ENCODE data around the gene PRKAR2B.
A peak's percentile ranks its signal among the peaks of the same experiment; 100 is the strongest.
"Not testable (repeated sequence)": the region's sequence is repeated elsewhere in the genome, so short reads cannot be mapped to it uniquely, and the experiment has no call there.

Gene PRKAR2B

DNA sequence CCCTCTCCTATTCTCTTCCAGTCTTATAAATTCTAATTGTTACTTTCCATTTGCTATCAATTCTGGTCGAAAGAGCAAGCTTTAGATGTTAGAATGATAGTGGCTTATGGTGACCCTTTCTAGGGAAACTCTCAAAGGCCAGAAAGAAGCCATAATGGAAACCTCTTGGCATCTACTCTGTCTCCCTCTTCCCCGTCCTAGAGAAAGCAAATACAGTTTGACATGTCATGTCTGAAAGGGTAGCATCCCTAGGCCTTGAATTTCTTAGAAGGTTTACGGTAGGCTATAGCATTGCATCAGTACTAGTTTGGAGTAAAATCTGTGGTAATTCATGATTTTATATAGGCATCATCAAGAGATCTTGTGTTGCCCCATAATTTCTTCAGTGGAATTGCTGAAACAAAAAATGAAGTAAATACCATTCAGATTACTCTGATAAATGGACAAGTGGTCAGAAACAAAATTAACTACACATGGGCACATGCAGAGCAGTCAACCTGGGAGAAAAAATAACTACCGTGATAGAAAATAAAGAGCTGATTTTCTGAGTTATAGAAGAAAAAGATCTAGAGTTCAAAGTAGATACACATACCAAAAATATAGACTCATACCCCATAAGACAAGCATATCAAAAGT, 4.4 kb downstream of the PRKAR2B start:
- DNase-seq (ENCODE audit: low read depth), result no peak

DNA sequence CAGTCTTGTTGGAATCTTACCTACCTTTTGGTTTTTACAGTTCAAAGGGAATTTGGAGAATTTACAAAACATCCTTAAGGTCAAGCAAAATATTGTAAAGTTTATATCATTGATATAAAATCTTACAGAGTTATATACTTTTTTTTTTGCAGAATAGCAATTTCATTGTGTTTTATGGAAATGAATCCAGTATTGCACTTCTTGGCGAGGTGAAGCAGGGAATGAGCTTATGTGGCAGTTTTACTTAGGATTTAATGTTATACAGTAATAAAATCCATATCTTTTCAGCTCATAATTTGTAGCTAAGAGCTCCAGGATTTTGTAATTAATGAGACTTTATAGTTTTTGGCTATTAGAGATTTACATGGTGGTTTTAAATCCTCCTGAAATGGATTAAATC, 5.0 kb downstream of the PRKAR2B start:
- DNase-seq (ENCODE audit: low read depth), result no peak

DNA sequence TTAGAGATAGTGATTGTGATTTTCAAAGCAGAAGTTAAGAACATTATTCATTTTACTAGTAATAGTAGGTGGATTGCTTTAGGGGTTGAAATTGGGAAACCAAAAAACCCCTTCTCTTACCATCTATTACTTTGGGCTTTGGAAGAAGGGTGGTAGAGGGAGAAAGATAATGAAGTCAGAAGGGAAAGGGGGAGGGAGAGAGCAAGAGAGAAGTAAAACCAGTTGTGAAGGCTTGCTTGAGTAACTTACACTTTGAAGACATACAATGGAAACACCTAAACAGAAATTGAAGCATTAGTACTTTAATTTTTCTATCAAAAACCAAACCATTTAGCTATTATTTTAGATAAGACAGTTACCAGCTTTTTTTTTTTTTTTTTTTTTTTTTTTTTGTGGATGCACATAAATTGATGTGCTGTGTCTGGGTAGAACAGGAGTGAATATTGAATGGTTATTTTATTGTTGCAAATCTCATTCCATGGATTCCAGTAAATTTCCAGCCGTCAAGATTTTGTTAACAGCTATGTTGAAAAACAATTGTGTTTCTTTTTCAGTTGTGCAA, 5.5 kb downstream of the PRKAR2B start:
- no peak for DNase-seq (ENCODE audit: low read depth)

DNA sequence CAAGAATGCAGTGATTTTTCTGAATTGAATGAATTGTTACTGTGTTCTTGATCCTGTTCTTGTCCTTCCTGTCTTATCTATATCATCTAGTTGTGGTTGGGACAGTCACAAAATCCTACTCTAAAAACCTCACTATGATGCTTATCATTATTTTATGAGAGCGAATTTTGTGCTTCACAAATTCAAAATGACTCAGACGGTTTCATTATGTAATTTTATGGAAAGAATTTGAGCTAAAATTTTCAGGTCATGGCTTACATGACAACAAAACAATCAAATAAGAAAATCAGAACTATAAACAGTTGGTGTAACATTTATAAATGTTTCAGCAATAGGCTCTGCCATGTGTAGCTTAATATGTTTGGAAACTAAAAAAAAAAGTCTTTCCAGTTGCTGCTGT, 6.9 kb downstream of the PRKAR2B start:
- DNase-seq (ENCODE audit: low read depth), result peak; percentile 30

DNA sequence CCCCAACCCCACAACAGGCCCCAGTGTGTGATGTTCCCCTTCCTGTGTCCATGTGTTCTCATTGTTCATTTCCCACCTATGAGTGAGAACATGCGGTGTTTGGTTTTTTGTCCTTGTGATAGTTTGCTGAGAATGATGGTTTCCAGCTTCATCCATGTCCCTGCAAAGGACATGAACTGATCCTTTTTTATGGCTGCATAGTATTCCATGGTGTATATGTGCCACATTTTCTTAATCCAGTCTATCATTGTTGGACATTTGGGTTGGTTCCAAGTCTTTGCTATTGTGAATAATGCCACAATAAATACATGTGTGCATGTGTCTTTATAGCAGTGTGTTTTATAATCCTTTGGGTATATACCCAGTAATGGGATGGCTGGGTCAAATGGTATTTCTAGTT, 10.5 kb downstream of the PRKAR2B start:
- DNase-seq (ENCODE audit: low read depth), result not testable (repeated sequence)

DNA sequence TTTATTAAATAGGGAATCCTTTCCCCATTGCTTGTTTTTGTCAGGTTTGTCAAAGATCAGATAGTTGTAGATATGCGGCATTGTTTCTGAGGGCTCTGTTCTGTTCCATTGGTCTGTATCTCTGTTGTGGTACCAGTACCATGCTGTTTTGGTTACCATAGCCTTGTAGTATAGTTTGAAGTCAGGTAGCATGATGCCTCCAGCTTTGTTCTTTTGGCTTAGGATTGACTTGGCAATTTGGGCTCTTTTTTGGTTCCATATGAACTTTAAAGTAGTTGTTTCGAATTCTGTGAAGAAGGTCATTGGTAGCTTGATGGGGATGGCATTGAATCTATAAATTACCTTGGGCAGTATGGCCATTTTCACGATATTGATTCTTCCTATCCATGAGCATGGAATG, 11.6 kb downstream of the PRKAR2B start:
- DNase-seq (ENCODE audit: low read depth), result not testable (repeated sequence)

DNA sequence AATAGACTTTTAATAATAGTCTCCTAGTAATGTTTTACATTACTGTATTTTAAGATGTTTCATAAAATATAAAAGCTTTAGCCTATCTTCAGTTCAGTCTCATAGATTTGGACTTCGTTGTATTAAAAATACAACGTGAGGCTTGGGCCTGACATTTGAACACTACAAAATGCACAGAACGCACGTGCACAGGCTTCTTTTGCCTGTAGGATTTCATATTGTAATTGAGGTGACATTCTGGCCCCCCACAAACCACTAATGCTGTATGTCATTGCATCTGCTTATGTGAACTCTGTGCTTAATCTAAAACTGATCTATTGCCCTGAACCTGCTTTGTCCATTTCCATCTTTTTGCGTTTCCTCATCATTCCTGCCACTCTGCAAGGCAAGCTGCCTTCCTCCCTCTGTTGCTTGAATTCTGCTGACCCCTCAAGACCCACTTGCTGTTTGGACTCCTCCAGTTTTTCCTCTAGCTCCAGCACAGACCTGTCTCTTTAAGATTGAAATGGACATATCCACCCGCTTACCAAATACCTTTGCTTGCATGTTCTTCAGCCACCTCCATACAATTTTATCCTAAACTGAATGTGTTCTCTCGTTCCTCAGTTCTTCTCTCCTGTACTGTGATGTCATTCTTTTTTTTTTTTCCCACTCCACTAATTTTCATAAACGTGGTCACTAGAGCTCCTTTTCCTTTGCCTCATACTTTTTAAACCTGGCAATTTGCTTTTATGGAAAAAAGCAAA, 12.4 kb downstream of the PRKAR2B start:
- DNase-seq (ENCODE audit: low read depth), result no peak

DNA sequence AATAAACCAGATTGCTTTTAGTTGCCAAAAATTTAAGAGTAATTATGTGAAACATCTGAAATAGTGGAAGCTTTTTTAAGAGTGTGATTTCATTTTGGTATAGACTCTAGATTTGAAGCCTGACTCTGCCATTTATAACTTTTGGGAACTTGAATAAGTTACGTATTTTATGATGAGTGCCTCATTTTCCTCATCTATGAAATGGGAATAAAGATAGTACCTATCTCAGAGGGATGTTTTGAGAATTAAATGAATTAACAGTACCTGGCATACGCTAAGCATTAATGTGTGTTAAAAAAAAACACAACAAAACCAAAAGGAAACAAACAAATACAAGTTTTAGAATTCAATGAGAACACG, 12.9 kb downstream of the PRKAR2B start:
- DNase-seq (ENCODE audit: low read depth), result no peak

DNA sequence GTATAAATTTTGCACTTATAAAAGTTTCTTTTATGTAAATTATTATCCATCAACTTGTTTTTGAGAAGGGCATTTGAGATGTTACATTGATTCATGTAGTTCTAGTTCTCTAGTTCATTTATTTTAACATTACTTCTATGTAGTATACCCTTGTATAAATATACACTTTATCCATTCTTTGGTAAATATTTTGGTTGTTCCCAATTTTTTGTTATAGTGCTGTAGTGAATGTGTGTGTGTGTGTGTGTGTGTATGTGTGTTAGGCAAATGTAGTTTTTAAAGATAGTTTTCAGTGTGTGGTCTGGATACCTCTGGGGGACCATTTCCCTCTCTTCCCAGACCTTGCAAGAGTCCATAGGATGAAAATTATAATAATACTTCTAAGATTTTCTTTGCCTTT, 15.0 kb downstream of the PRKAR2B start:
- DNase-seq (ENCODE audit: low read depth), result no peak

DNA sequence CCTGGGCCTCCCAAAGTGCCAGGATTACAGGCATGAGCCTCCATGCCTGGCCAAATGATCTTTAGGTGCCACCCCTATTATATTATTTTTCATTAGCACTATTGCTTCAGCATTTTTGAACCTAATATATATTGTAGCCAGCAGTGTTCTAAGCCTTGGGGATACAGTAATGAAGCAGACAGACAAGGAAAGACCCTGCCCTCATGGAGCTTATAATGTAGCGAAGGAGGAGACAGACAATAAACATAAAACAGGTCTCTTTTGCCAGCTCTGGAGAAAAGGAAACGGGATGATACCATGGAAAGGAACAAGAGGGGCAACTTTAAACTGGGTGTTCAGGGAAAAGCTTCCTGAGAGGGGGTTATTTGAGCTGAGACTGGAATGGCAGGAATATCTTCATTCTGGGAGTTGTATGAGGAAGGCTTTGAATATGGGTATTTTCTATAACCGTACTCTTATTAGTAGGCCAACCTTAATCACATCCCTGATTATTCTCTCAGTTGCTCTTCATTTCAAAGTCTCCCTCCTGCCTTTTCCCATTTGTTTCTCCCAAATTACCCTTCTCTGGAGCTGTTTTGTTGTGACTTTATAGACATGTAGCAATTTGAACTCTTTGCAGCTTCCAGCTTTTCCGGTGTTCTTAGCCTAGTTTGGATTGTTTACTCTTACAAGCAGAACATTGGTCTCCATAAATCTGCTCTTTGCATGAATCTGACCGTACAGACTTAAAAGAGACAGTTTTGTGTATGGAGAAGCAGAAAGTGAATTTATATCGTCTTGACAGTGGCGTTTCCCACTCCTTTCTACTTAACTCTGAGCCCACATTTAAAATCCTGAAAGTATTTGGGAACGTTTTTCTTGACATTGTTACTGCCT, 19.0 kb downstream of the PRKAR2B start:
- DNase-seq (ENCODE audit: low read depth), result no peak

DNA sequence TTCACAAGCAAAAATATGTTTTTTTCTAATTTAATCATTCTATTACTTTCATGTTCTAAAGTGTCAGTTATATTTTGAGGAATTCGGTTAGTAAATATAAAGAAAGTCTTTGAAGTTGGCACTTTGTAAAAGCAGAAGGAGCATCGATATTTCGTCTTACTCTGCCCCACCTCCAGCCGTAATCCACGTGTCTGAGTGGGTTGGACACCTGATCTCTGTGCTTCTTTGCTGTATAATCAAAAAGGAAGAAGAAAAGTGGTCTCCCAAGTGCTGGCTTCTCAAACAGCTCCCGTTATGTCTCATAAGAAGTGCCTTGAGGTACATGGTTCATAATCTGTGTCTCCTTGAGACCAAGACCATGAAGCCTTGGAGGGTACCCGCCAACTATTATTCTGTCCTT, 19.8 kb downstream of the PRKAR2B start:
- no peak for DNase-seq (ENCODE audit: low read depth)

DNA sequence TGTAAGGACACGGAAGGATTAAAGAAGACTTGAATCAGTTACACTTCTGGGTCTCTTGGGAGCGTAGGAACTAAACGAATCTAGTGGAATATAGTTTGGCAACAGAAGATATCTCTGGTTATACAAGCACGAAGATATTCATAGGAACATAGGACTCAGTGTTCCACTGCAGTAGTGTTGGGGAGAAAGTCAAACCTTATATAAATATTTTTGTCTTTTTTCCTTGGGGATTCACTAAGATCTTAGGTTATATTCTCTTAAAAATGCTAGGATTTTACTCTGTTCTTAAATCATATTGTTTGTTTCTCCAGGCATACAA, 21.4 kb downstream of the PRKAR2B start:
- no peak for DNase-seq (ENCODE audit: low read depth)

DNA sequence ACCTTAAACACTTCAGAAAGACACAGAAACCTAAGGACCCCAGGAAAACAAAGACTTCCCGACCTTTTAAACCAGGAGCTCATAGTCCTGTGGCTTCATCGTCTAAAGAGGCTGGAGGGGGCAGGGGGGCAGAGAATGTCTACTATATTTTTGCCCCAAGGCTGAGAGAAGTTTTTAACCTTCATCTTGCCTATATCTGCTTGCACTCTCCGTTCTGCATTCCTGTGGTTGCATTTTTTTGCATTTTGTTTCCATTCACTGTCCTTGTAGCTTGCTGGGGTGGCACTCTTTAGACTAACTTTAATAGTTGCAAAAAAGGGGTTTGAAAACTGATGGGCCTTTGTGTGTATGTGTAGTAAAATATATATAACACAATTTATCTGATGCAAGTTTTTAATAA, 23.7 kb downstream of the PRKAR2B start:
- no peak for DNase-seq (ENCODE audit: low read depth)

DNA sequence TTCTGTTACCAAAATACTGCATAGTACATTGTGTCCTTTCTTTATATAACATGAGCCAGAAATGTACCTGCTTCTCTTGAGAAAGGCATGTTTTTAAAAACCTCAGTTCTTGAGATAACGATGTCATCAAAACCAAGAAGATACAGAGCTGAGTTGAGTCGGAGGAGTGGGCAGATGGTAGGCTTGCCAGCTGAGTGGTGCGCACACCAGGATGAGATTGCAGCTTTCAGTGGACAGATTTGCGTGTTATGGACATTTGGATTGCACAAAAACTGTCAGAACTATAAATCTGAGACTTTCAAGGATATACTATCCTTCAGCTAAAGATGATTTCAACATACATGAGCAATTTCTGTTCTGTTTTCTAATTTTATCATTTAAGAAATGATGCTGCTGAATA, 25.0 kb downstream of the PRKAR2B start:
- DNase-seq (ENCODE audit: low read depth), result no peak

DNA sequence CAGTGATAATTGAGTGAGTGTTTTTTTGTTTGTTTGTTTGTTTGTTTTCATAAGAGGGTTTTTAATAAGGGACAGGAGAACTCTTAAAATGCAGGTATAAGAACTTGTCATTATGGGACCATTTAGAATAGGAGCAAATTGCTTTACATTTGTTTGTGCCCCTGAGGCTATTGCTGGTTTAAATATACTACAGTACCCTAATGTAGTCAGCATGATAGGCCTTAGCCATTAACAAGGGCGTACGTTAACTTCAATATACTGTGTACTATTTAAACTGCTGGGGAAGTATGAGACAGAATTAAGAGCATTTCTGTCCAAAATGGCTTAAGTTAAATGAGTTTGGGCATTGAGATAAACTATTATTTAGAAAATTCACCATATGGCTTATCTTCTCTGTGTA, 26.2 kb downstream of the PRKAR2B start:
- DNase-seq (ENCODE audit: low read depth), result no peak

DNA sequence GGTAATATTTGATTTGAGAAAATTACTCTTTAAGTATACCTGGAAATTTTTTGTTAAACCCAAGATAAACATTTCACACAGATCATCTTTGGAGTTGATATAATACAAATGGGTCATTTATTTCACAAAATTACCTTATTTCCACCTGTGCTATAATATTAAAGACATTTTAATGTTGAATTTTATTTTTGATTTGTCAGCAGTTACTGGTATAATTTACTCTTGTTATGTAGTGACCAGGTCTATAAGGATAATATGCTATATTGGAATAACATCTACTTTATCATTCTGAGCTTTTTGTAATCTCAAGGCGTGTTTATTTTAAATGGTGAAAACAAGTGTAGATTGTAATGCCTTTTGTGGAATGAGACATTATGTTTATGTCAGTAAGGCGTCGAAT, 26.6 kb downstream of the PRKAR2B start:
- DNase-seq (ENCODE audit: low read depth), result no peak

DNA sequence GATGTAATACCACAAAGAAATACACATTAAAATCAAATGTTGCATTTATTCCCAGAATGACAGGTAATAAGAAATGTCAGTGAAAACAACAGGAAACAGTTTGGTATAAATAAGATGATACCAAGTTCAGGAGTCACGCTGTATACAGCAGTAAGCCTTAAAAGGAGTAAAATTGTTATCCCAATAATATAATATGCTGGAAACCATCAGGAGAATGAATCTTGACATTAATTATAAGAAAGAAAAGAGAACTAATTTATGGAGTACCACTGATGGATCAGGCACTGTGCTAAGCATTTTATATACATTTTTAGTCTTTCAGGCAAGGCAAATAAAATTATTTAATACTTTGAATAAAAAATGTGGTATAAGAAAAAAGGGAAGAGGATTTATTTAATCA, 27.6 kb downstream of the PRKAR2B start:
- DNase-seq (ENCODE audit: low read depth), result no peak

DNA sequence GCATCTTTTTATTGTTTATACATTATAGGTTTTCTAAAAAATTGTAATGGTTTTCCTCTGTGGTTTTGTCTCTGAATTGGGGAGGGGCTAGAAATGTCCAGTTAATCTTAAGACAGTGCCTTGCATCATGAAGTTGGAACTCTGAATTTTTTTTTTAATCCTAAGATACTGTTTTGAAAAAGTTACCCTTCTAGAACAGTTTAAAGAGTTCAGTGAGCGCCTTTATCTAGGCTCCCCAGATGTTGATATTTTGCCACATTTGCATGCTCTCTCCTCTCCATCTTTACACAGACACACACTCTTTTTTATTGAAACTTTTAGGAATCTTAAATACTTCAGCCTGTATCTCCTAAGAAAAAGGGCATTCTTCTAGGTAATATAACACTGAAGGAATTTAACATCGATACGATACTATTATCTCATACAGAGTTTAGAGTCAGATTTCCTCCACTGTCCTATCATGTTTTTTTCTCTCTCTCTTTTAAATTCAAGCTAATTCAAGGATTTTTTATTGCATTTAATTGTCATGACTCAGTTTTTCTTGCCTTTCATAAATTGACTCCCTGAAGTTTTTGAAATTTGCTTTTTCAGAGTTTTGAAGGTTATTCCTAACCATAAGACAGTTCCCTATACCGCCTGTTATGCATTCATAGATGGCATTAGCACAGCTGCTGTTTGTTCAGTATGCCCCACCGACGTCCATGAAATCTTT, 31.5 kb downstream of the PRKAR2B start:
- no peak for DNase-seq (ENCODE audit: low read depth)

DNA sequence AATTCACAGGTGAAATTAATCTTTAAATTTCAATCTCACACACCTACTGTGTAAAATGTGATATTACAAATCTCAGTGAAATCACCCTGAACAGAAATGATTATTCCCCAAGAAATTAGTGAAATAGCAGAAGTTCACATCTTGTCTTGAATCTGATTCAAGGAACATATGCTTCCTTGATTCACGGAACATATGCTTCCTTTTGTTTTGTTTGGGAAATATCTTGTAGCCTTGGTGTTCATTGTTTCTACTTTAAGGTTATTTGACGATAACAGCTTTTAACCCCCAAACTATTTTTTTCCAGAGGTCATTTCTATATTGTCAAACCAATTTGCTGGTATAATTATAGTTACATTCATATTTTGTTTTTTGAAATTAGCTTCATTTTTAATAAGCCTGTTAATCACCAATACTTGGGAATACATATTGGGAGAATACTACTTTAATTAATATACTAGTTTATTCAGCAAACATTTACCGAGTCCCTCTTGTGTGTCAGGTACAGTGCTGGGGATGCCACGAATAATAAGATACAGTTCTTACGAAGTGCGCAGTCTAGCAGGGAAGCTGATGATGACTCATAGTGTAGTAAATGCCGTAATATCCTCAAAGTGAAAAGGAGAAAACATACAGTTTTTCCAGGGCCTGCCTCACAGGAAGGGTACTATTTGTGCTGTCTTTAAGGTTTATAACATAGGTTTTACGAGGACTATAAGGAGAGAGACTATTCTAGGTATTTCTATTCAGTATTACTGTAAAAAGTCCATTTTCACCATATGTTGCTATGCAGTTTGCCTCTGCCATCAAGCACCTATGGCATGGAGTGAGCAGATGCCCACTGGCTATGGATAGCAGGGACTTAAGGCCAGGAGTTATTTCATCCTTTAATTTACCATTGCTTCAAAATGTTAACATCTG, 32.5 kb downstream of the PRKAR2B start:
- DNase-seq (ENCODE audit: low read depth), result no peak

DNA sequence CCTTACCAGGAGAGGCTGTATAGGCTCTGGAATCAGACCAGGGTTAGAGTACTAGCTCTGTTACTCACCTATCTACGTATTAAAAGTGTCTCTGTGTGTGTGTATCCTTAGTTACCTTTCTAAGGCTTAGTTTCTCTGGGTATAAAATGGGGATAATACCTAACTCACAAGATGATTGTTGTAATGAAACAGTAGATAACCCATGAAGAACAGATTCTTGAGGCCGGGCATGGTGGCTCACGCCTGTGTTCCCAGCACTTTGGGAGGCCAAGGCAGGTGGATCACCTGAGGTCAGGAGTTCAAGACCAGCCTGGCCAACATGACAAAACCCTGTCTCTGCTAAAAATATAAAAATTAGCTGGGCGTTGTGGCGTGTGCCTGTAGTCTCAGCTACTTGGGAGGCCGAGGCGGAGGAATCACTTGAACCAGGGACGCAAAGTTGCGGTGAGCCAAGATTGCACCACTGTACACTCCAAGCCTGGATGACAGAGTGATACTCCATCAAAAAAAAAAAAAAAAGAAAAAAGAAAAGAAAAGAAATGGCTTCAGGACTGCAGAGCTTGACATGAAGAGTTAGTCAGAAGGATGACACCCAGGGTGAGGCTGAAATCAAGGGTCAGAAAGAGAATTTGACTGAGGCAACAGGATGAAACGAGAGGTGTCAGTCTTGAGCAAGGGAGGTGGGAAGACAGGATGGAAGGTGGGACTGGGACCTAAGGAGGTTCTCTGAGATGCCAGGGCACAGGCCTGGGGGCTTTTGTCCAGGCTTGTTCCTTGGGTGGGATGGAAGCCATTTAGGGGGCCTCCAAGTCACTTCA, 33.4 kb downstream of the PRKAR2B start:
- no peak for DNase-seq (ENCODE audit: low read depth)
